Spleen (tissue), 11 donors: ENCODE results near the gene EPB41. TPM values are rescaled to one million over a fixed set of nuclear protein-coding genes. Genes with fewer than 3 reads are reported as not detected.
A peak's percentile ranks its signal among the peaks of the same experiment; 100 is the strongest.

Source experiments
- DNase-seq: peaks from one replicate; pipeline ENCODE4 v3.0.0-alpha.2; 2020
- H3K27ac ChIP-seq, 8 donors: fragments of 200-600 bp; sonication (generic) in 7 of 8; 1 replicate in 4 of 8; 2 replicates in 4 of 8; pipeline versions ENCODE4 v1.5.0 to v1.8.0; 2016 to 2021; ENCODE audit warnings: inconsistent platforms in 4 of 8, mild to moderate bottlenecking in 4 of 8, moderate library complexity in 1 of 8
- H3K27me3 ChIP-seq, 7 donors: fragments of 200-600 bp; sonication (generic) in 6 of 7; replicated peaks in 1 of 7; 1 replicate in 4 of 7; 2 replicates in 3 of 7; pipeline versions ENCODE4 v1.5.0 to v1.8.0; 2016 to 2021; ENCODE audit warnings: inconsistent platforms in 3 of 7, mild to moderate bottlenecking in 1 of 7
- H3K36me3 ChIP-seq, 6 donors: fragments of 200-600 bp; sonication (generic) in 5 of 6; 1 replicate in 4 of 6; 2 replicates in 2 of 6; pipeline versions ENCODE4 v1.5.0 to v1.8.0; 2016 to 2021; ENCODE audit warnings: inconsistent platforms in 2 of 6
- H3K4me1 ChIP-seq, 6 donors: fragments of 200-600 bp; sonication (generic) in 5 of 6; 1 replicate in 3 of 6; 2 replicates in 3 of 6; pipeline versions ENCODE4 v1.5.0 to v1.8.0; 2016 to 2021; ENCODE audit warnings: inconsistent platforms in 3 of 6
- H3K4me3 ChIP-seq, 8 donors: fragments of 200-600 bp; sonication (generic) in 7 of 8; 1 replicate in 4 of 8; 2 replicates in 4 of 8; pipeline versions ENCODE4 v1.5.0 to v1.8.0; 2016 to 2021; ENCODE audit warnings: inconsistent platforms in 4 of 8, mild to moderate bottlenecking in 4 of 8, moderate library complexity in 2 of 8
- H3K9me3 ChIP-seq, 8 donors: fragments of 200-600 bp; sonication (generic) in 7 of 8; 1 replicate in 4 of 8; 2 replicates in 4 of 8; pipeline versions ENCODE4 v1.5.0 to v1.8.0; 2016 to 2021; ENCODE audit warnings: inconsistent platforms in 4 of 8
- POLR2A ChIP-seq, 3 donors: fragments of 450-650 bp; IDR thresholded peaks; one replicate each; pipeline ENCODE4 v1.5.1; 2017; ENCODE audit warnings: antibody characterized with exemption in 3 of 3, mild to moderate bottlenecking in 1 of 3
- POLR2AphosphoS5 ChIP-seq, 3 donors: sonication (generic); formaldehyde crosslinking; IDR thresholded peaks; one replicate each; pipeline ENCODE4 v1.5.1; 2017; ENCODE audit warnings: antibody characterized with exemption in 3 of 3
- WGBS, 5 donors: extraction: QIAGEN DNeasy Blood & Tissue Kit in 3 of 5; methylation state at CpG; one replicate each; pipeline versions ENCODE4 v1.1.5 to v1.1.7; 2013 to 2018; 5-methylcytosine and 5-hydroxymethylcytosine counted together
- intact Hi-C: fragments of 100-400 bp; cut with DNase I; formaldehyde crosslinking; loops from one replicate; pipeline ENCODE4 v1.15.0; 2023; ENCODE audit warnings: low total_unique reads
- polyA plus RNA-seq, 3 donors: library from polyadenylated mRNA; stranded (reverse); fragments of 200-250 nt; gene quantifications; one replicate each; pipeline ENCODE4 v1.2.1, GENCODE V29; 2013
- total RNA-seq, 7 donors: library from RNA; depleted of rRNA in 3 of 7; stranded (reverse); fragments of >200 nt in 3 of 7; fragmentation: NEBNext Ultra II Directional in 4 of 7; extraction: Animal tissue kit (Norgen Biotek cat#: 25700) in 4 of 7; gene quantifications; one replicate each; pipeline versions ENCODE4 v1.1.0 to v1.2.1, GENCODE V29; 2016 to 2021
- TF ChIP-seq, protein P1 (sequence below), 11 experiments: fragments of 200-600 bp in 7 of 11; fragments of 450-650 bp in 4 of 11; sonication (generic) in 4 of 11; IDR thresholded peaks in 8 of 11; conservative IDR thresholded peaks in 3 of 11; 1 replicate in 7 of 11; 2 replicates in 4 of 11; pipeline versions ENCODE4 v1.4.0 to v1.8.0; 2016 to 2021; ENCODE audit warnings: antibody characterized with exemption in 11 of 11, inconsistent platforms in 4 of 11, mild to moderate bottlenecking in 1 of 11
- donor health status: healthy with polysubstance abuse.
- donor health status: DM: no; HTN: no; CAD: no; lungs with moderate emphysema.
- donor health status: DM: no; HTN: no; CAD: no.
- donor health status: Bipolar disorder and iron deficiency.
- donor health status: healthy.
- donor health status: DM: no; HTN: no; CAD: no.
- donor health status: DM: yes; HTN: yes; CAD: no.

The EPB41 gene
- total and polyA plus RNA-seq, 10 donors: 6.3 to 156 (median 58.8) TPM

DNA sequence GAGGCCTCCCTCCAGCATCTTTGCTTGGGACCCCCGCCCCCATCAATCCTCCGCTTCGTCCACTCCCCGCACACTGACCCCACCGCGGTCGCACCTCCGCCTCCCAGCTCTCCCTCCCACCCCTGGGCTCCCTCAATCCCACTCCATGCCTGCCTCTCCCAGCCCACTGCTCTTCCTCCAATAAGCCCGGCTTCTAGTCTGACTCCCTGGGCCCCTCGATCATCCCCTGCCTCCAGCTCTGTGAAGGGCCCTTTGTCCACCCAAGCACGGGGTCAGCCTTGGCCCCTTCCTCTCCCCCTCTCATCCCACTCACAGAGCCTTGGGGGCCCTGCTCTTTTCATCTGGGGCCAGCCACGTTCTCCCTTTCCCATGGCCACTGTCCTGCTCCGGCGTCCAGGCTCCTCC is 210.9 kb downstream of the EPB41 start:
- H3K4me3 ChIP-seq: peak overlapping the region in 7 of 8 donors; percentile 47 to 82 (median 64)
- 61 to 75% (median 71%) methylated on average over 10 to 14 of the region's 14 CpGs for whole genome bisulfite sequencing, 5 donors
- DNase-seq: no peak
- H3K9me3 ChIP-seq: no peaks in the 10 kb centered on the region
- H3K27ac ChIP-seq: peak overlapping the region; percentile 40 to 88 (median 84)
- no peak for TF ChIP-seq POLR2AphosphoS5 (IDR thresholded peaks at IDR 0.05)
- TF ChIP-seq, protein P1, sequence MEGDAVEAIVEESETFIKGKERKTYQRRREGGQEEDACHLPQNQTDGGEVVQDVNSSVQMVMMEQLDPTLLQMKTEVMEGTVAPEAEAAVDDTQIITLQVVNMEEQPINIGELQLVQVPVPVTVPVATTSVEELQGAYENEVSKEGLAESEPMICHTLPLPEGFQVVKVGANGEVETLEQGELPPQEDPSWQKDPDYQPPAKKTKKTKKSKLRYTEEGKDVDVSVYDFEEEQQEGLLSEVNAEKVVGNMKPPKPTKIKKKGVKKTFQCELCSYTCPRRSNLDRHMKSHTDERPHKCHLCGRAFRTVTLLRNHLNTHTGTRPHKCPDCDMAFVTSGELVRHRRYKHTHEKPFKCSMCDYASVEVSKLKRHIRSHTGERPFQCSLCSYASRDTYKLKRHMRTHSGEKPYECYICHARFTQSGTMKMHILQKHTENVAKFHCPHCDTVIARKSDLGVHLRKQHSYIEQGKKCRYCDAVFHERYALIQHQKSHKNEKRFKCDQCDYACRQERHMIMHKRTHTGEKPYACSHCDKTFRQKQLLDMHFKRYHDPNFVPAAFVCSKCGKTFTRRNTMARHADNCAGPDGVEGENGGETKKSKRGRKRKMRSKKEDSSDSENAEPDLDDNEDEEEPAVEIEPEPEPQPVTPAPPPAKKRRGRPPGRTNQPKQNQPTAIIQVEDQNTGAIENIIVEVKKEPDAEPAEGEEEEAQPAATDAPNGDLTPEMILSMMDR (IDR thresholded peaks at IDR 0.05 in 8 of 11, conservative IDR thresholded peaks at IDR 0.05 in 3 of 11): no peak
- no peak for TF ChIP-seq POLR2A (IDR thresholded peaks at IDR 0.05)
- H3K4me1 ChIP-seq: peaks cover 18 to 48% (median 42%) of the 10 kb centered on the region in 6 donors
- H3K27me3 ChIP-seq: peaks cover 5 to 74% (median 44%) of the 10 kb centered on the region in 7 donors
- H3K36me3 ChIP-seq: peaks cover 0 to 5% (median 0%) of the 10 kb centered on the region in 6 donors
- intact Hi-C loops: no loop called here

DNA sequence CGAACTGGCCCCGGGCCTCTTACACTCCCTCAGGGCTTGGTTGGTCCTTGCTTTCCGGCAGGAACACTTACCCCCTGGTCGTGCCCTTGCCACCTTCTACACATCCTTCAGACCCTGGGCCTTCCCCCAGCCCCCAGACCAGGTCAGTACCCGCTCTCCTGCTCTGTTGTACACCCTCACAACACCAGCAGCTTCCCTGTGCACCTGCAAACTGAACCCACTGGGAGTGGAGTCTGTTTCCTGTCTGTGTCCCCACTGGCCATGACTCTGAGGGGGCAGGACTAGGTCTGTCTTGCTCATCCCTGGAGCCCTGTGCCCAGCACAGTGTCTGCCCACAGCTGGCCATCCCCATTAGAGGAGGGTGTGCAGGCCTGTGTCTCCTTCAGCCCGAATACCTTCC is 211.4 kb downstream of the EPB41 start:
- intact Hi-C loops: no loop called here
- no peak for TF ChIP-seq POLR2AphosphoS5 (IDR thresholded peaks at IDR 0.05)
- TF ChIP-seq, protein P1 (IDR thresholded peaks at IDR 0.05 in 8 of 11, conservative IDR thresholded peaks at IDR 0.05 in 3 of 11): no peak
- TF ChIP-seq POLR2A (IDR thresholded peaks at IDR 0.05): no peak
- no peaks in the 10 kb centered on the region for H3K36me3 ChIP-seq
- H3K9me3 ChIP-seq: no peaks in the 10 kb centered on the region
- H3K27ac ChIP-seq: peak overlapping the region in 2 of 8 donors; percentile 84 to 88
- H3K4me1 ChIP-seq: peaks cover 18 to 46% (median 42%) of the 10 kb centered on the region in 6 donors
- 73 to 89% (median 85%) methylated on average over 6 of the region's 6 CpGs for WGBS, 5 donors
- peaks cover 5 to 69% (median 43%) of the 10 kb centered on the region in 7 donors for H3K27me3 ChIP-seq
- peak; percentile 58 for DNase-seq
- no peak overlapping the region for H3K4me3 ChIP-seq

DNA sequence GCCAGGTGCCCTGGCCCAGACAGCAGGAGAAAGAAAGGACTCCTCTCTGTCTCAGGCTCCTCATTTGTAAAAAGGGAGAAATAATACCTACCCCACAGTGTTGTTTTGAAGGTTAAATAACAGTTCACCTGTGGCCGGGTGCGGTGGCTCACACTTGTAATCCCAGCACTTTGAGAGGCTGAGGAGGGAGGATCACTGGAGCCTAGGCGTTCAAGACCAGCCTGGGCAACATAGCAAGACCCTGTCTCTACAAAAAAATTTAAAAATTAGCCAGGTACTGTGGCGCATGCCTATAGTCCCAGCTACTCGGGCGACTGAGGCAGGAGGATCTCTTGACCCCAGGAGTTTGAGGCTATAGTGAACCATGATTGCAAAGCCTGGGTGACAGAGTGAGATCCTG is 211.8 kb downstream of the EPB41 start:
- intact Hi-C loops: no loop called here
- peaks cover 18 to 42% (median 39%) of the 10 kb centered on the region in 6 donors for H3K4me1 ChIP-seq
- no peak overlapping the region for H3K27ac ChIP-seq
- no peaks in the 10 kb centered on the region for H3K36me3 ChIP-seq
- TF ChIP-seq, protein P1 (IDR thresholded peaks at IDR 0.05 in 8 of 11, conservative IDR thresholded peaks at IDR 0.05 in 3 of 11): no peak
- no peak for TF ChIP-seq POLR2A (IDR thresholded peaks at IDR 0.05)
- TF ChIP-seq POLR2AphosphoS5 (IDR thresholded peaks at IDR 0.05): no peak
- H3K4me3 ChIP-seq: no peak overlapping the region
- no peak for DNase-seq
- H3K9me3 ChIP-seq: no peaks in the 10 kb centered on the region
- peaks cover 5 to 65% (median 41%) of the 10 kb centered on the region in 7 donors for H3K27me3 ChIP-seq
- 92 to 99% (median 97%) methylated on average over 6 of the region's 6 CpGs for WGBS, 5 donors

DNA sequence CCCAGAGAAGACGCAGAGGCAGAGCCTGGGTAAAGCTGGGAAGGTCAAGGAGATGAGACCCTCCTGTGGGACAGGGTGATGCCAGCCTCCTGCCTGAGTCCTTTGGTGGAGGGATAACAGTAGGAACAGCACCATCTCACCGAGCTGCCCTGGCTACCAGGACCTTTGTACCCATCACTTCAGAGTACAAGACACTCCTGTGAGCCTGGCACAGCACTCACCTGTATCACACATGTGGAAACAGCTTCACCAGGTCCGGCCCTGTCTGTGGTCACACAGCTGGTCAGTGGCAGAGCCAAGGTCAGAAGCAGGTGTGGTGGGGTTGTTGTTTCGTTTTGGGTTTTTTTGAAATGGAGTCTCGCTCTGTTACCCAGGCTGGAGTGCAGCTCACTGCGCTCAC is 214.4 kb downstream of the EPB41 start:
- H3K27me3 ChIP-seq: peaks cover 0 to 41% (median 17%) of the 10 kb centered on the region in 7 donors
- peaks cover 0 to 20% (median 16%) of the 10 kb centered on the region in 6 donors for H3K4me1 ChIP-seq
- intact Hi-C loops: no loop called here
- no peak for DNase-seq
- TF ChIP-seq, protein P1 (IDR thresholded peaks at IDR 0.05 in 8 of 11, conservative IDR thresholded peaks at IDR 0.05 in 3 of 11): no peak
- TF ChIP-seq POLR2AphosphoS5 (IDR thresholded peaks at IDR 0.05) (no peak), POLR2A (IDR thresholded peaks at IDR 0.05) (no peak)
- 79 to 94% (median 85%) methylated on average over 5 to 6 of the region's 6 CpGs for WGBS, 5 donors
- no peak overlapping the region for H3K4me3 ChIP-seq
- no peaks in the 10 kb centered on the region for H3K9me3 ChIP-seq
- no peak overlapping the region for H3K27ac ChIP-seq
- no peaks in the 10 kb centered on the region for H3K36me3 ChIP-seq
